ENCODE data around the gene YRDC.

YRDC gene

DNA sequence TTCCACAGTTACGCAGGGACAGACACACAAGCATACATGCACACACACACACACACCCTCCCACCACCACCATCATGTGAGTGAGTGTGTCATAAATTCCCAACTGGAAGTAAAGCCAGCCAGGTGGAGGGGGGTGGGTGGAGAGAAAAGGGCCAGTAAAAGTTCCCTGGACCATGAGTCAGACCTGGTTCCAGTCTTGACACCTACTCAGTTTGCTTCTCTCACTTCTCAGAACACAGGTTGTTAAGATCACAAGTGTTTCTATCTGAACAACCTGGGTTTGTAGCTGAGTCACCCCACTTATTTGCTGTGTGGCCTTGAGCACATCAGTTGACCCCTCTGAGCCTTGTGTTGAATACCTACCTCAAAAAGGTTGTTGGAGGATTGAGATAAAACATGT is 52.7 kb downstream of the YRDC start:
- peak; percentile 63 for DNase-seq (ENCODE audit: low spot score)
- CTCF ChIA-PET = no interaction called here
- POLR2A ChIA-PET (ENCODE audit: low non-redundant PET) = no interaction called here
- no peak overlapping the region for H3K27ac ChIP-seq
- TF ChIP-seq, protein P1, sequence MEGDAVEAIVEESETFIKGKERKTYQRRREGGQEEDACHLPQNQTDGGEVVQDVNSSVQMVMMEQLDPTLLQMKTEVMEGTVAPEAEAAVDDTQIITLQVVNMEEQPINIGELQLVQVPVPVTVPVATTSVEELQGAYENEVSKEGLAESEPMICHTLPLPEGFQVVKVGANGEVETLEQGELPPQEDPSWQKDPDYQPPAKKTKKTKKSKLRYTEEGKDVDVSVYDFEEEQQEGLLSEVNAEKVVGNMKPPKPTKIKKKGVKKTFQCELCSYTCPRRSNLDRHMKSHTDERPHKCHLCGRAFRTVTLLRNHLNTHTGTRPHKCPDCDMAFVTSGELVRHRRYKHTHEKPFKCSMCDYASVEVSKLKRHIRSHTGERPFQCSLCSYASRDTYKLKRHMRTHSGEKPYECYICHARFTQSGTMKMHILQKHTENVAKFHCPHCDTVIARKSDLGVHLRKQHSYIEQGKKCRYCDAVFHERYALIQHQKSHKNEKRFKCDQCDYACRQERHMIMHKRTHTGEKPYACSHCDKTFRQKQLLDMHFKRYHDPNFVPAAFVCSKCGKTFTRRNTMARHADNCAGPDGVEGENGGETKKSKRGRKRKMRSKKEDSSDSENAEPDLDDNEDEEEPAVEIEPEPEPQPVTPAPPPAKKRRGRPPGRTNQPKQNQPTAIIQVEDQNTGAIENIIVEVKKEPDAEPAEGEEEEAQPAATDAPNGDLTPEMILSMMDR (conservative IDR thresholded peaks at IDR 0.05; ENCODE audit: low read depth) = no peak

DNA sequence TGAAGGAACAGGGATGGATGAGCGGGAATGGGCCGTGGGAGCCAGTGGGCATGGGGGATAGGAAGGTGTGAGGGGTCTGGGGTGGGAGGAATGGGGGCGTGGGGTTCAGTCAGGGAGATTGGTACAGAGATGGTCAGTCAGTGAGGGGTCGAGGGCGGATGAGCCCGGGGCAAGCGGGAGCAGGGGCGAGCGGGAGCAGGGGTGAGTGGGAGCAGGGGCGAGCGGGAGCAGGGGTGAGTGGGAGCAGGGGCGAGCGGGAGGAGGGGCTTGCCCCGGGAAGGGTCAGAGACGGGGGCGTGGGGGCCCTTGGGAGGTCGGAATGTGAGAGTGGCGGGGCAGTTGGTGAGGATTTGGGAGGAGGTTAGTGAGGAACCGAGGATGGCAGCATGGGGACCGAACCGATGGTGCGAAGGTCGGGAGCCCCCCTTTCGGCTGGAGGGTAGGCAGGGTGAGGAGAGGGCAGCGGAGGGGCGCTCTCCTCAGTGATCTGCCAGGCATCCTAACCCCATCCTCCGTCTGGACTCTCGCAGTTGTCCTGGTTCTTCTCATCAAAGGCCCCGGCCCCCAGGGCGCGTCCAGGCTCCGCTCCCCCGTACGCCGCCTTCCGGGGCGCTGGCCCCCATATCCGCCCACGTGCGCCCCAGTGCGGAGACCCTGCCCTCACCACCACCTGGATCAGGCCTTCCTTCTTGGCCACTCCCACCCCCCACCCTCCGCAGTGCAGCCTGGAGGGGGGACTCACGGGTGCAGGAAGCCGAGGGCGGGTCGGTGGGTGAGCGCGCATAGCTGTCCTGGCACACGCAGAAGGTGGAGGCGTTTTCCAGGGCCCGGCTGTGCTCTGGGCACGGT is 54.3 kb downstream of the YRDC start:
- CTCF ChIA-PET = interaction anchor here (0.7 kb wide), 1 partner anchor 129 kb away, joined by 3 read pairs; no protein-coding TSS in a partner anchor
- no peak for DNase-seq (ENCODE audit: low spot score)
- H3K27ac ChIP-seq = no peak overlapping the region
- TF ChIP-seq, protein P1 (conservative IDR thresholded peaks at IDR 0.05; ENCODE audit: low read depth) = no peak
- POLR2A ChIA-PET (ENCODE audit: low non-redundant PET) = no interaction called here
